ENCODE results near the gene CST9.
"Not testable (repeated sequence)": the region's sequence is repeated elsewhere in the genome, so short reads cannot be mapped to it uniquely, and the experiment has no call there.

CST9 gene

GRCh38 chr20:23586735-23587525 lies 18.8 kb downstream of the CST9 start:
- ATAC-seq, result no peak

GRCh38 chr20:23585808-23586734 lies 19.6 kb downstream of the CST9 start:
- ATAC-seq, result no peak

- ATAC-seq, result no peak
Measured at GRCh38 chr20:23585449-23585807, 20.3 kb downstream of the CST9 start.

GRCh38 chr20:23584434-23585199 lies 21.1 kb downstream of the CST9 start:
- no peak for ATAC-seq

GRCh38 chr20:23583526-23583925 lies 22.2 kb downstream of the CST9 start:
- no peak for ATAC-seq

- ATAC-seq, result no peak
Measured at GRCh38 chr20:23582293-23582692, 23.4 kb downstream of the CST9 start.

GRCh38 chr20:23581833-23582232 lies 23.9 kb downstream of the CST9 start:
- ATAC-seq, result not testable (repeated sequence)

- ATAC-seq, result no peak
Measured at GRCh38 chr20:23574977-23575376, 30.7 kb downstream of the CST9 start.

- ATAC-seq, result no peak
Measured at GRCh38 chr20:23570178-23570760, 35.4 kb downstream of the CST9 start.

GRCh38 chr20:23569570-23569969 lies 36.1 kb downstream of the CST9 start:
- peak in 1 of 2 donors; percentile 13 for ATAC-seq

GRCh38 chr20:23568971-23569330 lies 36.8 kb downstream of the CST9 start:
- no peak for ATAC-seq

GRCh38 chr20:23568320-23568970 lies 37.3 kb downstream of the CST9 start, which contains the start of gene CST9L:
CST9L (minus strand) TSS chr20:23568484; CDS start chr20:23568450, 34 bp downstream.
- ATAC-seq, result no peak

GRCh38 chr20:23566199-23566932 lies 39.4 kb downstream of the CST9 start:
- ATAC-seq, result no peak

GRCh38 chr20:23565503-23566045 lies 40.1 kb downstream of the CST9 start:
- ATAC-seq, result no peak

- ATAC-seq, result no peak
Measured at GRCh38 chr20:23564927-23565326, 40.8 kb downstream of the CST9 start.

- ATAC-seq, result no peak
Measured at GRCh38 chr20:23562721-23563342, 42.9 kb downstream of the CST9 start.

GRCh38 chr20:23554401-23554800 lies 51.3 kb downstream of the CST9 start:
- ATAC-seq, result no peak
